GM18873 (cell line): ENCODE data around the gene CELA3B.
"Not testable (repeated sequence)": the region's sequence is repeated elsewhere in the genome, so short reads cannot be mapped to it uniquely, and the experiment has no call there.

ENCODE experiments used
- ATAC-seq: cut with Tn5 transposase; IDR thresholded peaks from one replicate; pipeline ENCODE4 v1.9.1; 2021; ENCODE audit warnings: mild to moderate bottlenecking, moderate library complexity, moderate number of reproducible peaks; ENCODE audit not compliant: unreplicated experiment, low FRiP score

The CELA3B gene

GRCh38 chr1:21942959-21943640 is 33.7 kb upstream of the CELA3B start:
- ATAC-seq = not testable (repeated sequence)

GRCh38 chr1:21944733-21945073 is 32.1 kb upstream of the CELA3B start:
- ATAC-seq = no peak

GRCh38 chr1:21946836-21947587 is 29.8 kb upstream of the CELA3B start:
- ATAC-seq = no peak

GRCh38 chr1:21950734-21951133 is 26.1 kb upstream of the CELA3B start:
- no peak for ATAC-seq

GRCh38 chr1:21951226-21951870 is 25.5 kb upstream of the CELA3B start:
- ATAC-seq = no peak

GRCh38 chr1:21952786-21953520 is 23.9 kb upstream of the CELA3B start:
- no peak for ATAC-seq

GRCh38 chr1:21955058-21955457 is 21.8 kb upstream of the CELA3B start:
- ATAC-seq = no peak

- ATAC-seq = no peak
Measured at GRCh38 chr1:21955501-21956281, 21.1 kb upstream of the CELA3B start.

GRCh38 chr1:21956720-21957552 is 19.9 kb upstream of the CELA3B start:
- ATAC-seq = no peak

- ATAC-seq = no peak
Measured at GRCh38 chr1:21961337-21961736, 15.5 kb upstream of the CELA3B start.

- no peak for ATAC-seq
Measured at GRCh38 chr1:21961799-21962198, 15.0 kb upstream of the CELA3B start.

GRCh38 chr1:21963477-21964217 is 13.2 kb upstream of the CELA3B start:
- no peak for ATAC-seq

GRCh38 chr1:21966247-21967000 is 10.4 kb upstream of the CELA3B start:
- ATAC-seq = no peak

- ATAC-seq = not testable (repeated sequence)
Measured at GRCh38 chr1:21967216-21967615, 9.6 kb upstream of the CELA3B start.

- not testable (repeated sequence) for ATAC-seq
Measured at GRCh38 chr1:21969066-21969465, 7.8 kb upstream of the CELA3B start.

GRCh38 chr1:21970523-21970922 is 6.3 kb upstream of the CELA3B start:
- ATAC-seq = not testable (repeated sequence)

GRCh38 chr1:21972973-21973441 is 3.8 kb upstream of the CELA3B start:
- not testable (repeated sequence) for ATAC-seq

- ATAC-seq = not testable (repeated sequence)
Measured at GRCh38 chr1:21973948-21974347, 2.9 kb upstream of the CELA3B start.
